ENCODE results near the gene MYB.

MYB gene

DNA sequence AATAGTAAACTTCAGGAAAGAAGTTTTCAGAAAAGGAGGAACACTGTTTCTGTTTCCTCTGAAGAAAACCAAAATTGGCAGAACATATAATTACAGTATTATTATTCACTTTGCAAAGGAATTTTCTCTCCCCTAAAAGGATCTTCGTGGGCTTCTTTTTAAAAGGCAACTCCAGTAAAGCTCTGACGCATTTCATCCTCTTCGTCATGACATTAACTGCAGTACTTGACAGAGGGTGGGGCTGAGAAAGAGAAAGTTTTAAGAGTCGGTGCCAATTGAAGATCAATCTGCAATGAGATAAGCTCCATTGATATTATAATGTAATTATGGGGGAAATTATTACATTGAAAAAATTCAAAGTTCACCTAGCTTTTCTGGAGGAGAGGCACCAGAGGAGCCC is 75.8 kb downstream of the MYB start:
- DNase-seq: no peak

DNA sequence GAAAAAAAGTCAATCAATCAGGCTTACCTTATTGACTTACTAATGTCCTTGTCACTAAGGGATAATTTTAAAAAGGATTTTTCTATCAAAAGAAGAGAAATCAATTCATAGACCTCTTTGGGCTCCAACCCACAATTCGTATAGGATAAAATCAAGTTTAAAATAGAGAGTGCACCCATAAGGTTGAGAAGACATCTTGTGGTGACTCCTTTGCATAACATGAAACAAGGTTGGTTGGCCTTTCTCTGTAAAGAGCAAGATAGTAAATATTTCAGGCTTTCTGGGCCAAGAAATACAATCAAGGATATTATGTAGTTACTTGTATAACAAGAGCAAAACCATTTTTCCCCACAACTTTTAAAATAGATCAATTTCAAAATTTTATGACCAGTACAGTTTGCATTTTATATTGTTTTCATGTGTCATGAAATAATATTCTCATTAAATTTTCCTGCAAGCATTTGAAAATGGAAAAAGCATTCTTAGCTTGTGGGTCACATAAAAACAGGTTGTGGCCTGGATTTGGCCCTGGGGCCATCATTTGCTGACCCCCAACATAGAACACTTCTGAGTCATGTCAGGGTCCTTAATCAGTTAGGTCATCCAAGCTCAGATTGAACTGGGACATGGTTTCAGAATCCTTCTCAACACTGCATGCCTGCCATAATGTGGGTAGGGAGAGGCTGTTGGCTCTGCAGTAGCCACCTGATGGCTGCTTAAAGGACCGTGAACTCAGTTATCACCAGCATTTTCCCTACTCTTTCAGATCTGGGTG is 76.7 kb downstream of the MYB start:
- DNase-seq: no peak

DNA sequence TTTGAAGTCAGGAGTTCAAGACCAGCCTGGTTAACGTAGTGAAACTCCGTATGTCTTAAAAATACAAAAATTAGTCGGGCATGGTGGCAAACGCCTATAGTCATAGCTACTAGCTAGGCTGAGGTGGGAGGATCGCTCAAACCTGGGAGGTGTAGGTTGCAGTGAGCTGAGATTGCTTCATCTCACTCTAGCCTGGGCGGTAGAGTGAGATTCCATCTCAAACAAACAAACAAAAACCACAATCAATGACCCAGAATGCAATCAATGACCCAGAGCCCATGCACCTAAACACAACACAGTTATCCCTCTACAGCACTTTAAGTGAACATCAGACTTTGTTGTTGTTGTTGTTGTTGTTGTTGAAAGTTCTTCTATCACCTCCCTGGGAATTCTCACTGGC is 77.9 kb downstream of the MYB start:
- no peak for DNase-seq

DNA sequence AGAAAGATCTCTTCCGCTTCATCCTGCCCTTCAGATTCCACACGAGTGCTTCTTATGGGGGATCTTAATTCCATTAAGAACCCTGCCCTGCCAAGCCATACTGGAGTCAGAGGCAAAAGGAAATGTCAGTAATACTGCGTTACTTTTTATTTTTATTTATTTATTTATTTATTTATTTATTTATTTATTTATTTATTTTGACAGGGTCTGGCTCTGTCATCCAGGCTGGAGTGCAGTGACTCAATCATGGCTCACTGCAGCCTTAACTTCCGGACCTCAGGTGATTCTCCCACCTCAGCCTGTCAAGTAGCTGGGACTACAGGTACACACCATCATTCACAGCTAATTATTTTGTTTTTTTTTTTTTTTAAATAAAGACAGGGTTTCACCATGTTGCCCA is 79.5 kb downstream of the MYB start:
- DNase-seq: no peak

DNA sequence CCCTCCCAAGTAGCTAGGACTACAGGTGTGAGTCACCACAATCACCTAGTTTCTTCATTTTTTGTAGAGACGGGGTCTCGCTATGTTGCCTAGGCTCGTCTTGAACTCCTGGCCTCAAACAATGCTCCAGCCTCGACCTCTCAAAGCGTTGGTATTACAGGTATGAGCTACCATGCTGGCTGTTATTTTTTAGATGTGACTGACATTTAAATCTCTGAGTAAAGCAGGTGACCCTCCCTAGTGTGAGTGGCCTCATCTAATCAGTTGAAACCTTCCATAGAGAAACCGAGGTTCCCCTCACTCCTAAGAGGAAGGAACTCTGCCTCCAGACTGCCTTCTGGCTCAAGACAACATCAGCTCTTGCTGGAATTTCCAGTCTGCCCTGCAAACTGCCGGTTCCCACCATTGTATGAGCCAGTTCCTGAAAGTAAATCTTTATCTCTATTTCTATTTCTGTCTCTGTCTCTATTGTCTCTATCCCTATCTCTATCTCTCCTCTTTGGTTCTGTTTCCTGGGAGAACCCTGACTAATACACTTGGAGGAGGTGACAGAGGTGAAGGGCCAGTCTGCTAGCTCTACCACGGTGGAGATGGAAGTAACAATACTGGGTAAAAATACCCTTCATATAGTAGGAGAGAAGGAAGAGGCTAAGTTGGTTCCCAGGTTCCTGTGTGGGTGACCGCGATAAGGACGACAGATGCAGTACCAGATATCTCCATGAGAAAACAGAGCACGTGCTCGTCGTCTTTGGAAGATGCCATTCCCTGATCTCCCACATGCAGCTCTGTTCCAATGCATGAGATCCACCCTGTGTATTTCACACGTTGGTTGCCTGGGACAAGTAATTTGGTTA is 81.0 kb downstream of the MYB start:
- DNase-seq: no peak

DNA sequence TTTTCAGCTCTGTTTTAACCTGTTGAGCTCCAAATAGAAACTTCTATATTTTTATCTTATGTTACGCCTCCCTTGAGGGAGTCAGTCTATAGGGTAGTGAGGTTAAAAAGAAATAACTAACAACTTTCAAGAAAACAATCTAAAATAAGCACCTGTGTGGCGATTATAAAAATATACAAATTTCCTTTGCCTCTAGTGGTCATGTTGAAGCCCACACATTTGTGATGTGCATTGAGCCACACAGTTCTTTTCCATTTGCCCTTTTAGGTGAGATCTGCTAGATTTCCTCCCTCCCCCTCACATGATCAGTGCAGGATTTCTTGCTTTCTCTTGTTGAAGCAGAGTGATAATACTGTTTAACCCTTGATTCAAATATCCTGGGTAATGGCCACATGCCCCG is 84.2 kb downstream of the MYB start:
- DNase-seq: no peak

DNA sequence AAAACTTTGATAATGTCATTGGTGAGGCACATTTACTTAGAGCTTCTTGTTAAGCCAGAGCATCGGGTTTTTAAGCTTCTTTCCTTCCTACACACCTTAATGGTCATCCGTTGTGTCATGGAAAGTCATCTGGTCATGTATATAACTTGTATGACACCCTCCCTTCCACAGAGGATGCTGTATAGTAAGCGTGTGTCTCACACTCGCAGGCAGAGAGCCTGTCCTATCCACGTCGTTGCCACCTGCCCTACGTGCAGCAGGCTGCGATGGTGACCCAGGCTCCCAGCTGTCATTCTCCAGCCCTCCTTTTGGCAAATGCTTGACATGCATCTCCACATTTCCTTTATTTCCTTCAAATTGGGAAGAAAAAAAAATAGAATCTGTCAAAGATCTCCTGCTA is 85.6 kb downstream of the MYB start:
- DNase-seq: no peak

DNA sequence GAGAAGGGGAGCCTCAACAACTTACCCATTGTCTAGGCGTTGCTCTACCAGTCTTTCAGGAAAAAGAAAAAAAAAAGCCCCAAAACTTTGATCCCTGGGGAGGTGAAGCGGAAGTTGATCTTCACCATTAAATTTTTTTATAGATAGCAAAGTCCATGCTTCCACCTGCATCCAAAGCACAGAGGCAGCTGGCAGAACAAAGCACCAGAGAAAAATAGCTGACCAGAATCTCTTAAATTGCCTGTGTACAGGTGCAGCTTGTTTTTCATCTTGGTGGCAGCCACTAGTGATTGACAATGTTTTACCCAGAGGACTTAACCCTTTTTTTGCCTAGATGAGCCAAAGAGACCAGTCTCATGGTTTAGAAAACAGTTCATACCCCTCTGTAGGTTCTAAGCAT is 86.0 kb downstream of the MYB start:
- no peak for DNase-seq

DNA sequence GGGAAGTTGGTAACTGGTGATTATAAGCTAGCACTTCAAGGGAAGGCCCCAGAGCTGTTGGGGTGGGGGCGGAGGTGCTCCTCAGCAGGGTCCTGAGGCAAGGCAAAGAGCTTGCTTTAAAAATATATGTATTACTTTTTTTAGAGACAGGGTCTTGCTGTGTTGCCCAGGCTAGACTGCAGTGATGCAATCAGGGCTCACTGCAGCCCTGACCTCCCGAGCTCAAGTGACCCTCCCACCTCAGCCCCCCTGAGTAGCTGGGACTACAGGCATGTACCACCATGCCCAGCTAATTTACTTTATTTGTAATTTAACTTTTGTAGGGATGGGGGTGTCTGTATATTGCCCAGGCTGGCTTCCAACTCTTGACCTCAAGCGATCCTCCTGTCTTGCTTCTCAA is 87.2 kb downstream of the MYB start:
- DNase-seq: no peak

DNA sequence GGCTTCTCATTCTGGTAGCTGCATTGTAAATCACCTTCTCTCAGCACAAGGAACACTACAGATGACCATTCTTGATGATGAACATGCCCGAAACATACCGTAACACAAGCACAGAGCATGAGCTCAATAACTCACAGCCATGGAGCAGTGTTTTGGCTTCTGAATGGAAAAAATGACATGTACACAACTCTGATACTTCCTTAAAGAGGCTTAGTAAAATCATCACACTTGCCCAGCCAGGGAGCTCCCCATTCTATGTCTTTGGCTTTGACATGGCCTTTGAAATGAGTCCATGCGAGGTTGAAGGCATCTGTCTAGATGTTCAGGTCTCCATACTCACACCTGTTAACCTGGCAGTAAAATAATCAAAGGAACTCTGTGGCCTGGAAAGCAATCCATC is 87.6 kb downstream of the MYB start:
- no peak for DNase-seq
